DOHH2 (cell line): ENCODE results near the gene SRP72.

Source experiments
- H3F3A ChIP-seq: fragments of 200-600 bp; sonication (generic), shearing (Covaris generic); 2 replicates; pipeline ENCODE4 v1.6.0; 2016; ENCODE audit warnings: antibody characterized with exemption, mild to moderate bottlenecking; ENCODE audit not compliant: control insufficient read depth, insufficient read depth
- H3K27ac ChIP-seq: fragments of 200-600 bp; sonication (generic); 2 replicates; pipeline ENCODE4 v1.5.1; 2014; ENCODE audit warnings: low read depth, mild to moderate bottlenecking, low read length, moderate library complexity
- H3K27me3 ChIP-seq: fragments of 200-600 bp; sonication (generic); 2 replicates; pipeline ENCODE4 v1.6.1; 2014; ENCODE audit warnings: mild to moderate bottlenecking, low read length, mixed read lengths; ENCODE audit not compliant: control insufficient read depth
- H3K36me3 ChIP-seq: fragments of 200-600 bp; sonication (generic); 2 replicates; pipeline ENCODE4 v1.6.1; 2014; ENCODE audit warnings: mild to moderate bottlenecking, low read length, moderate library complexity, mixed read lengths; ENCODE audit not compliant: control insufficient read depth
- H3K4me1 ChIP-seq: fragments of 200-600 bp; sonication (generic); 2 replicates; pipeline ENCODE4 v1.6.1; 2014; ENCODE audit warnings: mild to moderate bottlenecking, low read length, mixed read lengths; ENCODE audit not compliant: control insufficient read depth
- H3K4me2 ChIP-seq: fragments of 200-600 bp; sonication (generic); 2 replicates; pipeline ENCODE4 v1.6.0; 2014; ENCODE audit warnings: mild to moderate bottlenecking, low read length, moderate library complexity
- H3K4me3 ChIP-seq: fragments of 200-600 bp; sonication (generic); 2 replicates; pipeline ENCODE4 v1.5.1; 2014; ENCODE audit warnings: mild to moderate bottlenecking, low read length, mixed read lengths
- H3K79me2 ChIP-seq: fragments of 200-600 bp; sonication (generic); 2 replicates; pipeline ENCODE4 v1.6.1; 2014; ENCODE audit warnings: mild to moderate bottlenecking, low read length, mixed read lengths; ENCODE audit not compliant: control insufficient read depth
- H3K9me2 ChIP-seq: fragments of 200-600 bp; sonication (generic); replicated peaks from 2 replicates; pipeline ENCODE4 v1.6.1; 2014; ENCODE audit warnings: mild to moderate bottlenecking, low read length, mixed read lengths; ENCODE audit not compliant: control insufficient read depth
- H3K9me3 ChIP-seq: fragments of 200-600 bp; sonication (generic); 2 replicates; pipeline ENCODE4 v1.6.1; 2014; ENCODE audit warnings: antibody characterized with exemption, low read length, mixed read lengths; ENCODE audit not compliant: control insufficient read depth, insufficient read depth
- H4K20me1 ChIP-seq: fragments of 200-600 bp; sonication (generic); 2 replicates; pipeline ENCODE4 v1.6.0; 2014; ENCODE audit warnings: low read depth, mild to moderate bottlenecking, antibody characterized with exemption, low read length, moderate library complexity; ENCODE audit not compliant: control insufficient read depth, insufficient read depth
- CTCF ChIP-seq: fragments of 200-600 bp; sonication (generic); IDR thresholded peaks from one replicate; pipeline ENCODE4 v1.5.1; 2014; ENCODE audit warnings: antibody characterized with exemption, mild to moderate bottlenecking, low read depth, low read length; ENCODE audit not compliant: poor library complexity, severe bottlenecking
- EZH2phosphoT487 ChIP-seq: fragments of 200-600 bp; sonication (generic); IDR thresholded peaks from 2 replicates; pipeline ENCODE4 v1.6.1; 2017; ENCODE audit warnings: borderline replicate concordance, mild to moderate bottlenecking, antibody characterized with exemption, low read length, moderate library complexity, mixed read lengths

SRP72 gene, protein sequence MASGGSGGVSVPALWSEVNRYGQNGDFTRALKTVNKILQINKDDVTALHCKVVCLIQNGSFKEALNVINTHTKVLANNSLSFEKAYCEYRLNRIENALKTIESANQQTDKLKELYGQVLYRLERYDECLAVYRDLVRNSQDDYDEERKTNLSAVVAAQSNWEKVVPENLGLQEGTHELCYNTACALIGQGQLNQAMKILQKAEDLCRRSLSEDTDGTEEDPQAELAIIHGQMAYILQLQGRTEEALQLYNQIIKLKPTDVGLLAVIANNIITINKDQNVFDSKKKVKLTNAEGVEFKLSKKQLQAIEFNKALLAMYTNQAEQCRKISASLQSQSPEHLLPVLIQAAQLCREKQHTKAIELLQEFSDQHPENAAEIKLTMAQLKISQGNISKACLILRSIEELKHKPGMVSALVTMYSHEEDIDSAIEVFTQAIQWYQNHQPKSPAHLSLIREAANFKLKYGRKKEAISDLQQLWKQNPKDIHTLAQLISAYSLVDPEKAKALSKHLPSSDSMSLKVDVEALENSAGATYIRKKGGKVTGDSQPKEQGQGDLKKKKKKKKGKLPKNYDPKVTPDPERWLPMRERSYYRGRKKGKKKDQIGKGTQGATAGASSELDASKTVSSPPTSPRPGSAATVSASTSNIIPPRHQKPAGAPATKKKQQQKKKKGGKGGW

GRCh38 chr4:56467284-56468096, at the start of gene SRP72:
TSS of gene SRP72 (plus strand) at chr4:56467617. CDS start at chr4:56467636, 19 bp downstream.
- Histone ChIP-seq H3F3A (peaks cover 34% of the 10 kb centered on the region), H3K4me2 (peak within 1 kb of the TSS; percentile 85), H3K9me3 (no peaks in the 10 kb centered on the region), H3K79me2 (peaks cover 91% of the 10 kb centered on the region), H3K27ac (peak within 1 kb of the TSS; percentile 80), H4K20me1 (peaks cover 9% of the 10 kb centered on the region; the same call in 1 of the 2 replicates), H3K36me3 (peaks cover 68% of the 10 kb centered on the region), H3K27me3 (no peaks in the 10 kb centered on the region), H3K4me3 (peak within 1 kb of the TSS; percentile 100), H3K9me2 (no peaks in the 10 kb centered on the region), H3K4me1 (peaks cover 47% of the 10 kb centered on the region)
- TF ChIP-seq EZH2phosphoT487 (no peak), CTCF (no peak)

DNA sequence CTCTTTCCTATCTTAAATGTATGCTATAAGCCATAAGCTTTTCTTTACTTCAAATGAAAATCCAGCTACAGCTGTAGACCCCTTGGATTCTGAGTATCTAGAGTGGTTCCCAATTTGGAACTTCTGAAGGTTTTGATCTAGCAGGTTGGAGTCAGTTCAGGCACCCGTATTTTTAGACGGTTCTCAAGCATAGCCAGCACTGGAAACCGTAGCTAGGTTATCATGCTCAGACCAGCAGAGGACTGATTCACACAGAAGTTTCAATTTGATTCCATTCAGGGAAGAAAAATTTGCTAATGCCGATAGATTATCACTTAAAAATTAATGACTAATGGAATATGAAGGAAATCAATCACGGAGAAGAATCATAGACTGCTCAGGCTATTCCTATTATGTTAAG, 43.2 kb upstream of the SRP72 start:
- Histone ChIP-seq H3K9me2 (no peaks in the 10 kb centered on the region), H3F3A (peaks cover 15% of the 10 kb centered on the region), H4K20me1 (peaks cover 33% of the 10 kb centered on the region), H3K4me1 (peaks cover 88% of the 10 kb centered on the region), H3K9me3 (no peaks in the 10 kb centered on the region), H3K27me3 (no peaks in the 10 kb centered on the region), H3K4me2 (no peak overlapping the region), H3K36me3 (peaks cover 54% of the 10 kb centered on the region), H3K79me2 (peaks cover 100% of the 10 kb centered on the region), H3K27ac (no peak overlapping the region), H3K4me3 (no peak overlapping the region)
- no peak for TF ChIP-seq EZH2phosphoT487
- no peak for TF ChIP-seq CTCF

GRCh38 chr4:56424697-56425514, 42.5 kb upstream of the SRP72 start:
- H3K4me3 ChIP-seq: no peak overlapping the region
- H3K27ac ChIP-seq: peak overlapping the region; percentile 43
- H4K20me1 ChIP-seq: peaks cover 32% of the 10 kb centered on the region
- no peaks in the 10 kb centered on the region for H3K9me2 ChIP-seq
- TF ChIP-seq EZH2phosphoT487 (no peak), CTCF (peak; percentile 74)
- peaks cover 93% of the 10 kb centered on the region for H3K4me1 ChIP-seq
- H3K36me3 ChIP-seq: peaks cover 49% of the 10 kb centered on the region
- peaks cover 100% of the 10 kb centered on the region for H3K79me2 ChIP-seq
- H3K9me3 ChIP-seq: no peaks in the 10 kb centered on the region
- no peaks in the 10 kb centered on the region for H3K27me3 ChIP-seq
- peaks cover 15% of the 10 kb centered on the region for H3F3A ChIP-seq
- peak overlapping the region; percentile 46; the same call in 1 of the 2 replicates for H3K4me2 ChIP-seq
